ENCODE measurements around the gene NPLOC4. TPM values are rescaled to one million over a fixed set of nuclear protein-coding genes. Genes with fewer than 3 reads are reported as not detected.

Gene NPLOC4
- total and polyA plus RNA-seq, 4 donors = 30.1 to 98.0 (median 51.3) TPM

DNA sequence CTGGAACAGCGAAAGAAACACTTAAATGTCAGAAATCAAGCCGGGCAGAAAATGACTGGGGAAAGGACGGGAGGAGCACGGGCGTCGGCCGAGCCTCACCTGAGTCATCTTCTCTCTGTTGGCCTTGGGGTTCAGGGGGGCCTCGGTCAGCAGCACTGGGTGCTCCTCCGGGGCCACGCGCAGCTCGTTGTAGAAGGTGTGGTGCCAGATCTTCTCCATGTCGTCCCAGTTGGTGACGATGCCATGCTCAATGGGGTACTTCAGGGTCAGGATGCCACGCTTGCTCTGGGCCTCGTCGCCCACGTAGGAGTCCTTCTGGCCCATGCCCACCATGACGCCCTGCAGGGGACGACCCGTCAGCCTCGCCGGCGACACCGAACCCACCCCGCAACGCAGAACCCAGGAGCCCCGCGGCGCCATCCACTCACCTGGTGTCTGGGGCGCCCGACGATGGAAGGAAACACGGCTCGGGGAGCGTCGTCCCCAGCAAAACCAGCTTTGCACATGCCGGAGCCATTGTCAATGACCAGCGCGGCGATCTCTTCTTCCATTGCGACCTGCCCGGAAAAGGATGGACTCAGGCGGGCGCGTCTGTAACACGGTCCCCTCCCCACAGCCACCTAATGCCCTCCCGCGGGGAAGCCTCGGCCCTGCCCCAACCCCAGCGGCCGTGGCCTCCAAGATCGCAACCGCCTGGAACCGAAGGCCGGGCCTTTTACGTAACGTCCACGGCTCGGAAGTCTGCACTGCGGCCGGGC is 124.9 kb downstream of the NPLOC4 start:
- ATAC-seq (ENCODE audit: insufficient read depth, low FRiP score) (no peak), DNase-seq (no peak)
- H3K9me3 ChIP-seq (ENCODE audit: control insufficient read depth in 4 of 4, insufficient read depth in 3 of 4, low read length in 3 of 4) = peaks cover 0 to 5% (median 0%) of the 10 kb centered on the region in 4 donors
- TF ChIP-seq, protein P1, sequence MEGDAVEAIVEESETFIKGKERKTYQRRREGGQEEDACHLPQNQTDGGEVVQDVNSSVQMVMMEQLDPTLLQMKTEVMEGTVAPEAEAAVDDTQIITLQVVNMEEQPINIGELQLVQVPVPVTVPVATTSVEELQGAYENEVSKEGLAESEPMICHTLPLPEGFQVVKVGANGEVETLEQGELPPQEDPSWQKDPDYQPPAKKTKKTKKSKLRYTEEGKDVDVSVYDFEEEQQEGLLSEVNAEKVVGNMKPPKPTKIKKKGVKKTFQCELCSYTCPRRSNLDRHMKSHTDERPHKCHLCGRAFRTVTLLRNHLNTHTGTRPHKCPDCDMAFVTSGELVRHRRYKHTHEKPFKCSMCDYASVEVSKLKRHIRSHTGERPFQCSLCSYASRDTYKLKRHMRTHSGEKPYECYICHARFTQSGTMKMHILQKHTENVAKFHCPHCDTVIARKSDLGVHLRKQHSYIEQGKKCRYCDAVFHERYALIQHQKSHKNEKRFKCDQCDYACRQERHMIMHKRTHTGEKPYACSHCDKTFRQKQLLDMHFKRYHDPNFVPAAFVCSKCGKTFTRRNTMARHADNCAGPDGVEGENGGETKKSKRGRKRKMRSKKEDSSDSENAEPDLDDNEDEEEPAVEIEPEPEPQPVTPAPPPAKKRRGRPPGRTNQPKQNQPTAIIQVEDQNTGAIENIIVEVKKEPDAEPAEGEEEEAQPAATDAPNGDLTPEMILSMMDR (IDR thresholded peaks at IDR 0.05; ENCODE audit: control extremely low read depth, extremely low read depth) = no peak
- 0 to 1% methylated on average over 58 to 62 of the region's 62 CpGs for WGBS, 2 donors
- H3K27me3 ChIP-seq (ENCODE audit: control insufficient read depth in 3 of 3, insufficient read depth in 3 of 3, low read length in 2 of 3) = no peaks in the 10 kb centered on the region
- H3K4me1 ChIP-seq (ENCODE audit: control insufficient read depth in 5 of 5, insufficient read depth in 5 of 5, low read length in 5 of 5) = peaks cover 3 to 33% (median 12%) of the 10 kb centered on the region in 5 donors
- peak overlapping the region; percentile 83 to 89 for H3K27ac ChIP-seq (ENCODE audit: low read depth in 1 of 2, low read length in 1 of 2)
- peak overlapping the region; percentile 90 for H3K4me3 ChIP-seq
- H3K36me3 ChIP-seq (ENCODE audit: control insufficient read depth in 4 of 4, insufficient read depth in 4 of 4, low read length in 4 of 4) = peaks cover 18 to 39% (median 30%) of the 10 kb centered on the region in 4 donors
- peak overlapping the region; percentile 8 to 82 for H3K9ac ChIP-seq (ENCODE audit: insufficient read depth in 1 of 2, low read length in 2 of 2)

DNA sequence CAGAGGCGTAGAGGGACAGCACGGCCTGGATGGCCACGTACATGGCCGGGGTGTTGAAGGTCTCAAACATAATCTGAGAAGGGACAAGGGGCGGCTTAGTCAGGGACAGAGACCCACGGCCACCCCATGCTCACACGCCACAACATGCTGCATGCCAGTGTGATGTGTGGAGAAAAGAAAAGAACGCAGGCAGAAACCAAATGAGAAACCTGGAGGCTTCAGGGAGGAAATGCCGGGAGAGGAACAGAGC is 125.4 kb downstream of the NPLOC4 start:
- no peak for DNase-seq
- Histone ChIP-seq H3K9me3 (ENCODE audit: control insufficient read depth in 4 of 4, insufficient read depth in 3 of 4, low read length in 3 of 4) (peaks cover 0 to 5% (median 0%) of the 10 kb centered on the region in 4 donors), H3K4me1 (ENCODE audit: control insufficient read depth in 5 of 5, insufficient read depth in 5 of 5, low read length in 5 of 5) (peaks cover 3 to 29% (median 12%) of the 10 kb centered on the region in 5 donors), H3K27me3 (ENCODE audit: control insufficient read depth in 3 of 3, insufficient read depth in 3 of 3, low read length in 2 of 3) (no peaks in the 10 kb centered on the region), H3K9ac (ENCODE audit: insufficient read depth in 1 of 2, low read length in 2 of 2) (peak overlapping the region; percentile 8 to 82), H3K4me3 (peak overlapping the region; percentile 90), H3K27ac (ENCODE audit: low read depth in 1 of 2, low read length in 1 of 2) (peak overlapping the region; percentile 83 to 89), H3K36me3 (ENCODE audit: control insufficient read depth in 4 of 4, insufficient read depth in 4 of 4, low read length in 4 of 4) (peaks cover 18 to 39% (median 30%) of the 10 kb centered on the region in 4 donors)
- ATAC-seq (ENCODE audit: insufficient read depth, low FRiP score) = no peak
- 1 to 2% methylated on average over 9 of the region's 9 CpGs for WGBS, 2 donors
- TF ChIP-seq, protein P1 (IDR thresholded peaks at IDR 0.05; ENCODE audit: control extremely low read depth, extremely low read depth) = no peak

DNA sequence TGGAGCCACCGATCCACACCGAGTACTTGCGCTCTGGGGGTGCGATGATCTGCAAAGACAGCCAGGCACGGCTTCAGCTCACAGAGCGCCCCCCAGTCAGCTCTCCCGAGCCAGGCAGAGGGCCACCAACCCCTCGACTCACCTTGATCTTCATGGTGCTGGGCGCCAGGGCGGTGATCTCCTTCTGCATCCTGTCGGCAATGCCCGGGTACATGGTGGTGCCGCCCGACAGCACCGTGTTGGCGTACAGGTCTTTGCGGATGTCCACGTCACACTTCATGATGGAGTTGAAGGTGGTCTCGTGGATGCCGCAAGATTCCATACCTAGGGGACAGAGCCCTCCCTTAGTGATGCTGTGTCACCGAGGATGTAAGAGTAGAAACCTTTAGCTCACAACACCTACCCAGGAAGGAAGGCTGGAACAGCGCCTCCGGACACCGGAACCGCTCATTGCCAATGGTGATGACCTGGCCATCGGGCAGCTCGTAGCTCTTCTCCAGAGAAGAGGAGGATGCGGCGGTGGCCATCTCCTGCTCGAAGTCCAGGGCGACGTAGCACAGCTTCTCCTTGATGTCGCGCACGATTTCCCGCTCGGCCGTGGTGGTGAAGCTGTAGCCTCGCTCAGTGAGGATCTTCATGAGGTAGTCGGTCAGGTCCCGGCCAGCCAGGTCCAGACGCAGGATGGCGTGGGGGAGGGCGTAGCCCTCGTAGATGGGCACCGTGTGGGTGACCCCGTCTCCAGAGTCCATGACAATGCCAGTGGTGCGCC is 125.9 kb downstream of the NPLOC4 start:
- Histone ChIP-seq H3K4me3 (peak overlapping the region; percentile 90), H3K36me3 (ENCODE audit: control insufficient read depth in 4 of 4, insufficient read depth in 4 of 4, low read length in 4 of 4) (peaks cover 18 to 39% (median 30%) of the 10 kb centered on the region in 4 donors), H3K27ac (ENCODE audit: low read depth in 1 of 2, low read length in 1 of 2) (peak overlapping the region; percentile 83 to 89), H3K9ac (ENCODE audit: insufficient read depth in 1 of 2, low read length in 2 of 2) (peak overlapping the region; percentile 8 to 82), H3K27me3 (ENCODE audit: control insufficient read depth in 3 of 3, insufficient read depth in 3 of 3, low read length in 2 of 3) (no peaks in the 10 kb centered on the region), H3K9me3 (ENCODE audit: control insufficient read depth in 4 of 4, insufficient read depth in 3 of 4, low read length in 3 of 4) (peaks cover 0 to 5% (median 0%) of the 10 kb centered on the region in 4 donors), H3K4me1 (ENCODE audit: control insufficient read depth in 5 of 5, insufficient read depth in 5 of 5, low read length in 5 of 5) (peaks cover under 1 to 24% (median 10%) of the 10 kb centered on the region in 5 donors)
- WGBS, 2 donors = 2 to 3% methylated on average over 48 of the region's 48 CpGs
- TF ChIP-seq, protein P1 (IDR thresholded peaks at IDR 0.05; ENCODE audit: control extremely low read depth, extremely low read depth) = no peak
- ATAC-seq (ENCODE audit: insufficient read depth, low FRiP score) (no peak), DNase-seq (no peak)

All from lung (tissue), 12 donors.